ENCODE results near the gene ILDR2. TPM values are rescaled to one million over a fixed set of nuclear protein-coding genes. Genes with fewer than 3 reads are reported as not detected.

The ILDR2 gene
- total RNA-seq, 1 experiment from 2014 or later, result not detected

GRCh38 chr1:166876540-166876838 is 98.9 kb downstream of the ILDR2 start:
- H3F3A ChIP-seq (ENCODE audit: insufficient read depth, low read depth), result 0 out of 2 replicates have a peak, but pooled peaks cover 5% of the 10 kb centered on the region
- TF ChIP-seq CTCF (conservative IDR thresholded peaks at IDR 0.05) (peak; percentile 20; the same call in 1 of the 2 replicates), EZH2 (IDR thresholded peaks at IDR 0.05; ENCODE audit: low read depth) (no peak)
- H3K27me3 ChIP-seq (ENCODE audit: insufficient read depth, low read depth), result no peaks in the 10 kb centered on the region
- CTCF ChIA-PET, result interaction anchor here (0.6 to 1.0 kb wide), 2 partner anchors 37 to 344 kb away, joined by 3 to 8 read pairs; partner anchors contain the start of genes POGK and POU2F1
- H2AFZ ChIP-seq, result peak overlapping the region; percentile 75; the same call in 1 of the 2 replicates
- peaks cover 38% of the 10 kb centered on the region for H3K79me2 ChIP-seq (ENCODE audit: low read depth)
- no peaks in the 10 kb centered on the region for H4K20me1 ChIP-seq (ENCODE audit: insufficient read depth)
- H3K9me3 ChIP-seq (ENCODE audit: insufficient read depth, low read depth), result no peaks in the 10 kb centered on the region
- no TSS peak for BruUV-seq (replicated peaks)
- peaks cover 20% of the 10 kb centered on the region for H3K4me1 ChIP-seq (replicated peaks; ENCODE audit: insufficient read depth)
- H3K27ac ChIP-seq, result no peak overlapping the region
- H3K9me2 ChIP-seq (ENCODE audit: insufficient read depth), result no peaks in the 10 kb centered on the region
- DNase-seq, result no peak
- POLR2A ChIA-PET (ENCODE audit: unreplicated experiment), result interaction anchor here (0.5 kb wide), 1 partner anchor 37 kb away, joined by 3 read pairs; the partner anchor contains the start of gene POGK
- peak overlapping the region; percentile 87 for H3K4me2 ChIP-seq
- peak overlapping the region; percentile 61 for H3K4me3 ChIP-seq
- intact Hi-C loops (cut with micrococcal nuclease; ENCODE audit: unreplicated experiment), result loop anchor here (1.0 to 10.0 kb wide), 4 partner anchors 30 to 1242 kb away; partner anchors contain the start of genes MGST3 and POGK
- no peaks in the 10 kb centered on the region for H3K36me3 ChIP-seq (ENCODE audit: low read depth)

- Histone ChIP-seq H4K20me1 (ENCODE audit: insufficient read depth) (no peaks in the 10 kb centered on the region), H3K36me3 (ENCODE audit: low read depth) (no peaks in the 10 kb centered on the region), H3F3A (ENCODE audit: insufficient read depth, low read depth) (0 out of 2 replicates have a peak, but pooled peaks cover 5% of the 10 kb centered on the region), H3K9me3 (ENCODE audit: insufficient read depth, low read depth) (no peaks in the 10 kb centered on the region), H3K9me2 (ENCODE audit: insufficient read depth) (no peaks in the 10 kb centered on the region), H3K4me1 (replicated peaks; ENCODE audit: insufficient read depth) (peaks cover 20% of the 10 kb centered on the region), H2AFZ (peak within 1 kb of the TSS; percentile 79), H3K27me3 (ENCODE audit: insufficient read depth, low read depth) (no peaks in the 10 kb centered on the region), H3K4me2 (peak within 1 kb of the TSS; percentile 87), H3K4me3 (peak within 1 kb of the TSS; percentile 87), H3K27ac (peak within 1 kb of the TSS; percentile 76), H3K79me2 (ENCODE audit: low read depth) (peaks cover 43% of the 10 kb centered on the region)
- peak; percentile 91 to 96 for DNase-seq
- BruUV-seq (replicated peaks), result no TSS peak
- ChIA-PET CTCF (interaction anchor here (0.6 to 1.0 kb wide), 3 partner anchors 37 to 344 kb away, joined by 3 to 8 read pairs (median 3); partner anchors contain the start of genes POGK and POU2F1), POLR2A (ENCODE audit: unreplicated experiment) (interaction anchor here (0.5 kb wide), 1 partner anchor 37 kb away, joined by 3 read pairs; the partner anchor contains the start of gene POGK)
- TF ChIP-seq EZH2 (IDR thresholded peaks at IDR 0.05; ENCODE audit: low read depth) (no peak), CTCF (conservative IDR thresholded peaks at IDR 0.05) (no peak)
- intact Hi-C loops (cut with micrococcal nuclease; ENCODE audit: unreplicated experiment), result loop anchor here (1.0 to 10.0 kb wide), 4 partner anchors 30 to 1241 kb away; partner anchors contain the start of genes MGST3 and POGK
These were observed 99.4 kb downstream of the ILDR2 start, which contains the start of gene TADA1 for GRCh38 chr1:166875734-166876539. TADA1 (minus strand) TSS chr1:166876264; CDS start chr1:166876233, 31 bp downstream.

- POLR2A ChIA-PET (ENCODE audit: unreplicated experiment), result no interaction called here
- H3K27ac ChIP-seq, result peak overlapping the region; percentile 76
- peaks cover 20% of the 10 kb centered on the region for H3K4me1 ChIP-seq (replicated peaks; ENCODE audit: insufficient read depth)
- intact Hi-C loops (cut with micrococcal nuclease; ENCODE audit: unreplicated experiment), result loop anchor here (10.0 kb wide), 1 partner anchor 1241 kb away; the partner anchor contains the start of gene MGST3
- no peaks in the 10 kb centered on the region for H3K9me3 ChIP-seq (ENCODE audit: insufficient read depth, low read depth)
- CTCF ChIA-PET, result interaction anchor here (0.5 to 0.9 kb wide), 2 partner anchors 182 to 385 kb away, joined by 3 to 6 read pairs; no protein-coding TSS in a partner anchor
- no TSS peak for BruUV-seq (replicated peaks)
- H3K79me2 ChIP-seq (ENCODE audit: low read depth), result peaks cover 49% of the 10 kb centered on the region
- TF ChIP-seq EZH2 (IDR thresholded peaks at IDR 0.05; ENCODE audit: low read depth) (no peak), CTCF (conservative IDR thresholded peaks at IDR 0.05) (no peak)
- peak overlapping the region; percentile 79 for H2AFZ ChIP-seq
- H4K20me1 ChIP-seq (ENCODE audit: insufficient read depth), result no peaks in the 10 kb centered on the region
- no peaks in the 10 kb centered on the region for H3K36me3 ChIP-seq (ENCODE audit: low read depth)
- DNase-seq, result no peak
- no peaks in the 10 kb centered on the region for H3K9me2 ChIP-seq (ENCODE audit: insufficient read depth)
- peak overlapping the region; percentile 82 for H3K4me2 ChIP-seq
- 0 out of 2 replicates have a peak, but pooled peaks cover 5% of the 10 kb centered on the region for H3F3A ChIP-seq (ENCODE audit: insufficient read depth, low read depth)
- no peaks in the 10 kb centered on the region for H3K27me3 ChIP-seq (ENCODE audit: insufficient read depth, low read depth)
- H3K4me3 ChIP-seq, result peak overlapping the region; percentile 87
These were observed 100.0 kb downstream of the ILDR2 start for GRCh38 chr1:166875302-166875733.
